Parathyroid adenoma (tissue), 2 donors: ENCODE data around the gene CTSA.

Source experiments
- H2AFZ ChIP-seq: fragments of 300-600 bp; sonication (generic); one replicate; pipeline ENCODE4 v1.7.0; 2017; ENCODE audit warnings: antibody characterized with exemption, mild to moderate bottlenecking
- H3K27ac ChIP-seq: fragments of 300-600 bp; sonication (generic); one replicate; pipeline ENCODE4 v1.7.0; 2017
- H3K27me3 ChIP-seq: fragments of 300-600 bp; sonication (generic); one replicate; pipeline ENCODE4 v1.7.0; 2017; ENCODE audit warnings: low read length; ENCODE audit not compliant: control insufficient read depth, insufficient read depth
- H3K36me3 ChIP-seq: fragments of 300-600 bp; sonication (generic); one replicate; pipeline ENCODE4 v1.7.0; 2017; ENCODE audit warnings: low read length; ENCODE audit not compliant: control insufficient read depth, insufficient read depth
- H3K4me1 ChIP-seq: fragments of 300-600 bp; sonication (generic); one replicate; pipeline ENCODE4 v1.7.0; 2017; ENCODE audit warnings: control low read depth
- H3K4me2 ChIP-seq: fragments of 300-600 bp; sonication (generic); one replicate; pipeline ENCODE4 v1.7.0; 2017; ENCODE audit warnings: low read length
- H3K4me3 ChIP-seq: fragments of 300-600 bp; sonication (generic); one replicate; pipeline ENCODE4 v1.7.0; 2017; ENCODE audit warnings: low read depth, low read length
- H3K79me2 ChIP-seq: fragments of 300-600 bp; sonication (generic); one replicate; pipeline ENCODE4 v1.7.0; 2017; ENCODE audit warnings: control low read depth
- H3K9ac ChIP-seq: fragments of 300-600 bp; sonication (generic); one replicate; pipeline ENCODE4 v1.7.0; 2017; ENCODE audit warnings: mild to moderate bottlenecking
- H3K9me3 ChIP-seq: fragments of 300-600 bp; sonication (generic); one replicate; pipeline ENCODE4 v1.7.0; 2017; ENCODE audit warnings: low read length; ENCODE audit not compliant: control insufficient read depth
- TF ChIP-seq, protein P1 (sequence below): fragments of 300-600 bp; sonication (generic); IDR thresholded peaks from one replicate; pipeline ENCODE4 v1.7.0; 2017; ENCODE audit warnings: antibody characterized with exemption, mild to moderate bottlenecking
- donor health status: primary hyperparathyroidism.

CTSA gene

DNA sequence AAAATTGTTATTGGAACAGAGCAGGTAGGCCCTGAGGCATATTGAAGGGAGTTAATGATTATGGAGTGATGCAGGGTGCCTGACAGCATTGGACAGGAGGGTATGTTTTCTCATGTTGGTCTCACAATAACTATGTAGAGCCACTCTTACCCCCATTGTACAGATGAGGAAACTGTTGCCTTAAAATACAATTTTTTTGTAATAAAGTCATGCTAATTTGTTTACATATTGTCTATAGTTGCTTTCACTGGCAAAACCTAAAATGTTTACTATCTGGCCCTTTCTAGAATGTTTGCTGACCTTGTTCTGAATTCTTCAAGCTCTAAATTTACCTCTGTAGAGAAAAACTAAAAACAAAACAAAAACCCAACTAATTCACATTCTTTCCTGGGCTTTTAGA is 39.6 kb upstream of the CTSA start:
- no peak overlapping the region for H3K27ac ChIP-seq

DNA sequence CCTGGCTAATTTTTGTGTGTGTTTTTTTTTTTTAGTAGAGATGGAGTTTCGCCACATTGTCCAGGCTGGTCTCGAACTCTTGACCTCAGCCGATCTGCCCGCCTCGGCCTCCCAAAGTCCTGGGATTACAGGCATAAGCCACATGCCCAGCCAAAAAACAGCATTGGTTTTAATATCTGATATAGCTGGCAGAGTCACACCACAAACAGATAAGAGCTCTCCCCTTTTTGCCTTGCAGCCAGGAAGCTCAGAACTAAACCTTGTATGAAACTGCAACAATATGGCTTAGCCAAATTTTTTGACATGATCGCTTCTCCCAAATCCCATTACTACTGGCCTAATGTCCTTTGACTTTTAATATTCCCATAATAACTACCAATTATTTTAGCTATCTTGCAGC is 38.8 kb upstream of the CTSA start:
- no peaks in the 10 kb centered on the region for H3K9me3 ChIP-seq
- H3K4me1 ChIP-seq: peaks cover 7% of the 10 kb centered on the region
- H3K4me2 ChIP-seq: no peak overlapping the region
- H3K27ac ChIP-seq: no peak overlapping the region
- H3K27me3 ChIP-seq: no peaks in the 10 kb centered on the region
- H3K9ac ChIP-seq: no peak overlapping the region
- H3K4me3 ChIP-seq: no peak overlapping the region
- no peaks in the 10 kb centered on the region for H3K36me3 ChIP-seq
- H3K79me2 ChIP-seq: peaks cover 35% of the 10 kb centered on the region
- no peak overlapping the region for H2AFZ ChIP-seq
- TF ChIP-seq, protein P1, sequence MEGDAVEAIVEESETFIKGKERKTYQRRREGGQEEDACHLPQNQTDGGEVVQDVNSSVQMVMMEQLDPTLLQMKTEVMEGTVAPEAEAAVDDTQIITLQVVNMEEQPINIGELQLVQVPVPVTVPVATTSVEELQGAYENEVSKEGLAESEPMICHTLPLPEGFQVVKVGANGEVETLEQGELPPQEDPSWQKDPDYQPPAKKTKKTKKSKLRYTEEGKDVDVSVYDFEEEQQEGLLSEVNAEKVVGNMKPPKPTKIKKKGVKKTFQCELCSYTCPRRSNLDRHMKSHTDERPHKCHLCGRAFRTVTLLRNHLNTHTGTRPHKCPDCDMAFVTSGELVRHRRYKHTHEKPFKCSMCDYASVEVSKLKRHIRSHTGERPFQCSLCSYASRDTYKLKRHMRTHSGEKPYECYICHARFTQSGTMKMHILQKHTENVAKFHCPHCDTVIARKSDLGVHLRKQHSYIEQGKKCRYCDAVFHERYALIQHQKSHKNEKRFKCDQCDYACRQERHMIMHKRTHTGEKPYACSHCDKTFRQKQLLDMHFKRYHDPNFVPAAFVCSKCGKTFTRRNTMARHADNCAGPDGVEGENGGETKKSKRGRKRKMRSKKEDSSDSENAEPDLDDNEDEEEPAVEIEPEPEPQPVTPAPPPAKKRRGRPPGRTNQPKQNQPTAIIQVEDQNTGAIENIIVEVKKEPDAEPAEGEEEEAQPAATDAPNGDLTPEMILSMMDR: no peak

More for the DNA sequence above, 39.6 kb upstream of the CTSA start:
- Histone ChIP-seq H3K36me3 (no peaks in the 10 kb centered on the region), H3K27me3 (no peaks in the 10 kb centered on the region), H3K9me3 (no peaks in the 10 kb centered on the region), H3K9ac (no peak overlapping the region), H2AFZ (no peak overlapping the region), H3K79me2 (peaks cover 28% of the 10 kb centered on the region), H3K4me1 (peaks cover 4% of the 10 kb centered on the region), H3K4me2 (no peak overlapping the region), H3K4me3 (no peak overlapping the region)
- TF ChIP-seq, protein P1: no peak

DNA sequence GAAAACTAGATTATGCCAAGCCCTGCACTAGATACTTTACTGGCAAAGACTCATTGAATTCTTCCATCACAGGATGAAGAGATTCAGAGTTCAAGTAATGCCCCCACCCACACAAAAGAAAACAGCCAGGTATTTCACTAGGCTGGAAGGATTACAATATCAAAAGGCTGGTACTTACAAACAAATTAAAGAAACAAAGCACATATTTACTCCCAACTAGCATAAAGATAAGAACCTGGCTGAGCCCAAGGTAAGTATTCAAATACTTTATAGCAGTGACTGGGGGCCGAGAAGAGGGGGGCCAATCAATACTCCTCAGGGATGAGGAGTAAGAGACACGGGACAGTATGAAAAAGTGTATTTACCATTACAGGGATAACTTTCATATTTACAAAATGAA is 37.7 kb upstream of the CTSA start:
- Histone ChIP-seq H3K79me2 (peaks cover 37% of the 10 kb centered on the region), H3K27me3 (no peaks in the 10 kb centered on the region), H3K9me3 (no peaks in the 10 kb centered on the region), H3K4me1 (peaks cover 10% of the 10 kb centered on the region), H2AFZ (no peak overlapping the region), H3K36me3 (no peaks in the 10 kb centered on the region), H3K9ac (no peak overlapping the region), H3K4me3 (no peak overlapping the region), H3K27ac (no peak overlapping the region), H3K4me2 (no peak overlapping the region)
- TF ChIP-seq, protein P1: no peak

DNA sequence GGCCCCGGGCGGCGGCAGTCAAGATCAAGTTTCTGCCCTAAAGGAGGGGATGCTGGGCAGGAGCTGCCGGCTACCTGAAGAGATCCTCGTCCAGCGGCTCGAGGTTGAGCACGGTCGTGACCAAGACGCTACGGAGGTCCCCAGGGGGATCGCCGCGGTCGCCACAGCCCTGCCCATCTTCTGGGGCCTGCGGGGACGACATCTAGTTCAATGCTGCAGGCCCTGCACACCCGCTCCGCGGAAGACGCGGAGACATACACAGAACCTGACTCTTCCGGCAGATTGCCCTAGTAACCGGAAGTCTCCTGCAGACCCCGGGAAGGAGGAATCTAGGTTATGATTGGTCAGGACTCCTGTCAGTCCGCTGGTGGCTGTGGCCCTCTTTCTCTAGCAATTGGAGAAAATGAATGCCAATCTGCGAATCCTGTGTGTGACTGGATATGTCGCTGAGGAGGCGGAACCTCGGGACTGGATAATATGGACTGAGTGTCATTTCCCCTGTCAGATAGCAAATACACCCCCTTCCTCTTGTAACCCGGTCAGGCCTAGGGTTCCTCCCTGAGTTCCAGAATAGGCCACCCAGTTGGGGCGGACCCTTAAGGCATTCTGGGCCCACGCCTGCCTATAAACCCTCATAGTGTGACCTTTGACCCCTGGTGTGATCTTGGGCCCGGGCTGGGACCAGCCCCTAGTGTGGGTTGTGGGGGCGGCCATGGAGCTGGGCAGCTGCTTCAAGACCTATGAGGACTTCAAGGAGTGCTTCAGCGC is 33.8 kb upstream of the CTSA start, which contains the start of the genes ACOT8 and ZSWIM3:
ACOT8 (minus strand) TSS at position 279 of the 768 bp plus-strand sequence; CDS start at position 202, 77 bp downstream.
ZSWIM3 (plus strand) TSS at position 501 of the 768 bp plus-strand sequence; CDS start at position 713, 212 bp downstream.
- H3K9me3 ChIP-seq: no peaks in the 10 kb centered on the region
- H3K4me3 ChIP-seq: peak within 1 kb of the TSS; percentile 84
- H3K79me2 ChIP-seq: peaks cover 28% of the 10 kb centered on the region
- TF ChIP-seq, protein P1: no peak
- peak within 1 kb of the TSS; percentile 98 for H3K4me2 ChIP-seq
- no peaks in the 10 kb centered on the region for H3K27me3 ChIP-seq
- H3K27ac ChIP-seq: peak within 1 kb of the TSS; percentile 87
- no peaks in the 10 kb centered on the region for H3K36me3 ChIP-seq
- peaks cover 10% of the 10 kb centered on the region for H3K4me1 ChIP-seq
- peak within 1 kb of the TSS; percentile 82 for H3K9ac ChIP-seq
- H2AFZ ChIP-seq: peak within 1 kb of the TSS; percentile 99

DNA sequence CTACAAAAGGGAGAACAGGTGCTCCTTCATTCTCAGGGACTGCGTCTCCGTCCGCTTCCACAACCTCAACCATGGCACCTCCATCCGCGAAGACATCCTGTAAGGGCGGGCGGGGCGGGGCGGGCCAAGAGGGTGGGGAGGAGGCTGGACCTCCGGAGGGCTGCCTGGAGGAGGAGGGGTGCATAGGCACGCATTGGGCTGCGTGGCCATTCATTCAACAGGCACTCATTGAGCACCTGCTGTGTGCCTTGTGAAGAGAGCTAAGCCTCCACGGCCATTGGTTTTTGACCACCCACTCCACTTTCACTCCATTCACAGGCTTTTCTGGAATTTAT is 33.3 kb upstream of the CTSA start:
- TF ChIP-seq, protein P1: no peak
- Histone ChIP-seq H3K9ac (no peak overlapping the region), H2AFZ (peak overlapping the region; percentile 99), H3K9me3 (no peaks in the 10 kb centered on the region), H3K4me1 (peaks cover 10% of the 10 kb centered on the region), H3K79me2 (peaks cover 31% of the 10 kb centered on the region), H3K4me2 (peak overlapping the region; percentile 98), H3K36me3 (no peaks in the 10 kb centered on the region), H3K27ac (peak overlapping the region; percentile 87), H3K4me3 (peak overlapping the region; percentile 84), H3K27me3 (no peaks in the 10 kb centered on the region)
